MM.1S (cell line): ENCODE measurements around the gene TTYH1.

Source experiments
- DNase-seq: peaks from one replicate; pipeline ENCODE4 v3.0.0-alpha.2; 2015
- H2AFZ ChIP-seq: fragments of 300-600 bp; sonication (generic); 2 replicates; pipeline ENCODE4 v1.6.0; 2016; ENCODE audit warnings: antibody characterized with exemption, low read length
- H3F3A ChIP-seq: fragments of 300-600 bp; sonication (generic); 2 replicates; pipeline ENCODE4 v1.6.1; 2016; ENCODE audit warnings: mild to moderate bottlenecking, antibody characterized with exemption, low read length, moderate library complexity, mixed read lengths; ENCODE audit not compliant: insufficient read depth
- H3K27ac ChIP-seq: fragments of 300-600 bp; sonication (generic); 2 replicates; pipeline ENCODE4 v1.5.1; 2016; ENCODE audit warnings: mild to moderate bottlenecking, low read length
- H3K27me3 ChIP-seq: fragments of 300-600 bp; sonication (generic); replicated peaks from 2 replicates; pipeline ENCODE4 v1.6.0; 2016; ENCODE audit warnings: low read length; ENCODE audit not compliant: insufficient read depth
- H3K36me3 ChIP-seq: fragments of 300-600 bp; sonication (generic); replicated peaks from 2 replicates; pipeline ENCODE4 v1.6.1; 2016; ENCODE audit warnings: mild to moderate bottlenecking, low read length, mixed read lengths; ENCODE audit not compliant: insufficient read depth
- H3K4me1 ChIP-seq: fragments of 300-600 bp; sonication (generic); 2 replicates; pipeline ENCODE4 v1.6.1; 2016; ENCODE audit warnings: low read length, mixed read lengths
- H3K4me2 ChIP-seq: fragments of 300-600 bp; sonication (generic); 2 replicates; pipeline ENCODE4 v1.6.0; 2016; ENCODE audit warnings: low read depth, low read length
- H3K4me3 ChIP-seq: fragments of 300-600 bp; sonication (generic); 2 replicates; pipeline ENCODE4 v1.5.1; 2016; ENCODE audit warnings: low read length, mixed read lengths
- H3K79me2 ChIP-seq: fragments of 300-600 bp; sonication (generic); 2 replicates; pipeline ENCODE4 v1.6.1; 2016; ENCODE audit warnings: mixed run types, low read length, mixed read lengths
- H3K9ac ChIP-seq: fragments of 300-600 bp; sonication (generic); 2 replicates; pipeline ENCODE4 v1.6.1; 2016; ENCODE audit warnings: low read length, mixed read lengths
- H3K9me2 ChIP-seq: fragments of 300-600 bp; sonication (generic); replicated peaks from 2 replicates; pipeline ENCODE4 v1.6.1; 2016; ENCODE audit warnings: mild to moderate bottlenecking, low read length, mixed read lengths; ENCODE audit not compliant: insufficient read depth
- H3K9me3 ChIP-seq: fragments of 300-600 bp; sonication (generic); replicated peaks from 2 replicates; pipeline ENCODE4 v1.6.1; 2016; ENCODE audit warnings: mild to moderate bottlenecking, low read length, mixed read lengths; ENCODE audit not compliant: insufficient read depth
- H4K20me1 ChIP-seq: fragments of 300-600 bp; sonication (generic); 2 replicates; pipeline ENCODE4 v1.6.1; 2016; ENCODE audit warnings: mild to moderate bottlenecking, low read length, moderate library complexity, mixed read lengths; ENCODE audit not compliant: insufficient read depth
- CTCF ChIP-seq: fragments of 300-600 bp; sonication (generic); IDR thresholded peaks from 2 replicates; pipeline ENCODE4 v1.5.1; 2016; ENCODE audit warnings: antibody characterized with exemption, low read length, mixed read lengths
- EZH2 ChIP-seq: fragments of 300-600 bp; sonication (generic); optimal IDR thresholded peaks from 2 replicates; pipeline ENCODE3; 2017; ENCODE audit warnings: low read depth, mild to moderate bottlenecking, antibody characterized with exemption, low read length, mixed read lengths
- EZH2phosphoT487 ChIP-seq: fragments of 300-600 bp; sonication (generic); IDR thresholded peaks from 2 replicates; pipeline ENCODE4 v1.6.1; 2018; ENCODE audit warnings: antibody characterized with exemption, low read length

Gene TTYH1

GRCh38 chr19:54435551-54436016 lies 20.3 kb downstream of the TTYH1 start:
- DNase-seq = no peak
- no peak overlapping the region for H3K9ac ChIP-seq
- H3K9me3 ChIP-seq = no peaks in the 10 kb centered on the region
- H3K36me3 ChIP-seq = no peaks in the 10 kb centered on the region
- no peak overlapping the region for H3K4me3 ChIP-seq
- no peaks in the 10 kb centered on the region for H3K4me1 ChIP-seq
- TF ChIP-seq CTCF = no peak
- no peak for TF ChIP-seq EZH2
- TF ChIP-seq EZH2phosphoT487 = no peak
- no peak overlapping the region for H3K4me2 ChIP-seq
- no peaks in the 10 kb centered on the region for H3K9me2 ChIP-seq
- no peak overlapping the region for H2AFZ ChIP-seq
- H4K20me1 ChIP-seq = no peaks in the 10 kb centered on the region
- H3K27ac ChIP-seq = no peak overlapping the region
- peaks cover 4% of the 10 kb centered on the region; the same call in 1 of the 2 replicates for H3K27me3 ChIP-seq
- no peaks in the 10 kb centered on the region for H3F3A ChIP-seq
- H3K79me2 ChIP-seq = no peaks in the 10 kb centered on the region

- no peak overlapping the region for H3K4me3 ChIP-seq
- TF ChIP-seq CTCF = no peak
- no peak for TF ChIP-seq EZH2
- no peak for TF ChIP-seq EZH2phosphoT487
- no peak overlapping the region for H3K4me2 ChIP-seq
Observed at GRCh38 chr19:54436031-54436523, 20.8 kb downstream of the TTYH1 start.

GRCh38 chr19:54436628-54437252 lies 21.5 kb downstream of the TTYH1 start:
- Histone ChIP-seq H3K27ac (no peak overlapping the region), H2AFZ (no peak overlapping the region), H3K9me3 (no peaks in the 10 kb centered on the region), H3K4me2 (no peak overlapping the region), H3K9ac (no peak overlapping the region), H3K4me1 (no peaks in the 10 kb centered on the region), H3K4me3 (no peak overlapping the region), H3K79me2 (no peaks in the 10 kb centered on the region), H3K9me2 (no peaks in the 10 kb centered on the region), H3K27me3 (0 out of 2 replicates have a peak, but pooled peaks cover under 1% of the 10 kb centered on the region), H3K36me3 (no peaks in the 10 kb centered on the region), H4K20me1 (no peaks in the 10 kb centered on the region), H3F3A (no peaks in the 10 kb centered on the region)
- DNase-seq = no peak
- no peak for TF ChIP-seq EZH2phosphoT487

More at GRCh38 chr19:54436031-54436523, 20.8 kb downstream of the TTYH1 start:
- no peaks in the 10 kb centered on the region for H3K79me2 ChIP-seq
- H3K27me3 ChIP-seq = peaks cover 4% of the 10 kb centered on the region; the same call in 1 of the 2 replicates
- no peak overlapping the region for H3K9ac ChIP-seq
- no peaks in the 10 kb centered on the region for H4K20me1 ChIP-seq
- no peaks in the 10 kb centered on the region for H3K9me2 ChIP-seq
- H3K36me3 ChIP-seq = no peaks in the 10 kb centered on the region
- DNase-seq = no peak
- no peaks in the 10 kb centered on the region for H3K9me3 ChIP-seq
- no peak overlapping the region for H3K27ac ChIP-seq
- H2AFZ ChIP-seq = no peak overlapping the region
- H3F3A ChIP-seq = no peaks in the 10 kb centered on the region
- no peaks in the 10 kb centered on the region for H3K4me1 ChIP-seq
